ENCODE results near the gene ABCA12.

ABCA12 gene

GRCh38 chr2:215071676-215072075 lies 66.8 kb downstream of the ABCA12 start:
- TF ChIP-seq TAF1 (IDR thresholded peaks at IDR 0.05; ENCODE audit: low read depth) (no peak), TEAD4 (IDR thresholded peaks at IDR 0.05) (no peak), RAD21 (IDR thresholded peaks at IDR 0.05; ENCODE audit: low read depth) (no peak)

GRCh38 chr2:215068399-215068798 lies 70.0 kb downstream of the ABCA12 start:
- TF ChIP-seq TCF12 (IDR thresholded peaks at IDR 0.05; ENCODE audit: low read depth) (no peak), TAF1 (IDR thresholded peaks at IDR 0.05; ENCODE audit: low read depth) (no peak), FOXM1 (IDR thresholded peaks at IDR 0.05; ENCODE audit: borderline replicate concordance, low read depth) (no peak), EGR1 (IDR thresholded peaks at IDR 0.05) (no peak), RAD21 (IDR thresholded peaks at IDR 0.05; ENCODE audit: low read depth) (no peak), YY1 (IDR thresholded peaks at IDR 0.05; ENCODE audit: low read depth) (no peak), EP300 (IDR thresholded peaks at IDR 0.05; ENCODE audit: borderline replicate concordance) (no peak), MAX (IDR thresholded peaks at IDR 0.05) (no peak), ZBTB7A (IDR thresholded peaks at IDR 0.05; ENCODE audit: low read depth) (no peak), REST (IDR thresholded peaks at IDR 0.05; ENCODE audit: low read depth) (no peak), CREB1 (IDR thresholded peaks at IDR 0.05; ENCODE audit: low read depth) (no peak), TEAD4 (IDR thresholded peaks at IDR 0.05) (no peak), NFIC (IDR thresholded peaks at IDR 0.05) (no peak), CEBPB (IDR thresholded peaks at IDR 0.05) (no peak), USF1 (IDR thresholded peaks at IDR 0.05) (no peak)

GRCh38 chr2:215066124-215066523 lies 72.3 kb downstream of the ABCA12 start:
- no peak for TF ChIP-seq EP300 (IDR thresholded peaks at IDR 0.05; ENCODE audit: borderline replicate concordance)
- no peak for TF ChIP-seq FOXM1 (IDR thresholded peaks at IDR 0.05; ENCODE audit: borderline replicate concordance, low read depth)
- no peak for TF ChIP-seq MAX (IDR thresholded peaks at IDR 0.05)
- TF ChIP-seq CREB1 (IDR thresholded peaks at IDR 0.05; ENCODE audit: low read depth) = no peak
- TF ChIP-seq NFIC (IDR thresholded peaks at IDR 0.05) = no peak

GRCh38 chr2:215063526-215063925 lies 74.9 kb downstream of the ABCA12 start:
- TF ChIP-seq YY1 (IDR thresholded peaks at IDR 0.05; ENCODE audit: low read depth) (no peak), MAX (IDR thresholded peaks at IDR 0.05) (no peak), USF1 (IDR thresholded peaks at IDR 0.05) (no peak), EGR1 (IDR thresholded peaks at IDR 0.05) (no peak), ZBTB7A (IDR thresholded peaks at IDR 0.05; ENCODE audit: low read depth) (no peak), TAF1 (IDR thresholded peaks at IDR 0.05; ENCODE audit: low read depth) (no peak), EP300 (IDR thresholded peaks at IDR 0.05; ENCODE audit: borderline replicate concordance) (no peak), TEAD4 (IDR thresholded peaks at IDR 0.05) (no peak), CREB1 (IDR thresholded peaks at IDR 0.05; ENCODE audit: low read depth) (no peak), CEBPB (IDR thresholded peaks at IDR 0.05) (no peak), RAD21 (IDR thresholded peaks at IDR 0.05; ENCODE audit: low read depth) (no peak), NFIC (IDR thresholded peaks at IDR 0.05) (no peak), FOXM1 (IDR thresholded peaks at IDR 0.05; ENCODE audit: borderline replicate concordance, low read depth) (no peak), TCF12 (IDR thresholded peaks at IDR 0.05; ENCODE audit: low read depth) (no peak), REST (IDR thresholded peaks at IDR 0.05; ENCODE audit: low read depth) (no peak)

- TF ChIP-seq CEBPB (IDR thresholded peaks at IDR 0.05) (no peak), TAF1 (IDR thresholded peaks at IDR 0.05; ENCODE audit: low read depth) (no peak), EGR1 (IDR thresholded peaks at IDR 0.05) (no peak), FOXM1 (IDR thresholded peaks at IDR 0.05; ENCODE audit: borderline replicate concordance, low read depth) (no peak), TCF12 (IDR thresholded peaks at IDR 0.05; ENCODE audit: low read depth) (no peak)
Observed at GRCh38 chr2:215060861-215061536, 77.4 kb downstream of the ABCA12 start.

GRCh38 chr2:215059724-215060123 lies 78.7 kb downstream of the ABCA12 start:
- TF ChIP-seq CEBPB (IDR thresholded peaks at IDR 0.05) (no peak), TCF12 (IDR thresholded peaks at IDR 0.05; ENCODE audit: low read depth) (no peak), CREB1 (IDR thresholded peaks at IDR 0.05; ENCODE audit: low read depth) (no peak), REST (IDR thresholded peaks at IDR 0.05; ENCODE audit: low read depth) (no peak), USF1 (IDR thresholded peaks at IDR 0.05) (no peak), TAF1 (IDR thresholded peaks at IDR 0.05; ENCODE audit: low read depth) (no peak), FOXM1 (IDR thresholded peaks at IDR 0.05; ENCODE audit: borderline replicate concordance, low read depth) (no peak), RAD21 (IDR thresholded peaks at IDR 0.05; ENCODE audit: low read depth) (no peak), MAX (IDR thresholded peaks at IDR 0.05) (no peak), NFIC (IDR thresholded peaks at IDR 0.05) (no peak)

Measured in Ishikawa (cell line).